T47D (cell line): ENCODE measurements around the gene RAB11FIP4.
A peak's percentile ranks its signal among the peaks of the same experiment; 100 is the strongest.

Experiments used
- DNase-seq, 2 experiments: peaks; one replicate each; pipeline versions ENCODE4 v3.0.0 to v3.0.0-alpha.2; 2011 to 2012; ENCODE audit warnings: low read depth in 1 of 2, low spot score in 1 of 2
- JUND ChIP-seq: IDR thresholded peaks from 2 replicates; pipeline ENCODE4 v1.6.1; 2012; ENCODE audit warnings: low read depth
- in situ Hi-C: cut with HindIII; loops from 2 replicates; pipeline ENCODE4 v1.10.0; 2016; ENCODE audit warnings: low sequenced_read_pairs, low pct_unique_long_range_greater_than_20kb

RAB11FIP4 gene

DNA sequence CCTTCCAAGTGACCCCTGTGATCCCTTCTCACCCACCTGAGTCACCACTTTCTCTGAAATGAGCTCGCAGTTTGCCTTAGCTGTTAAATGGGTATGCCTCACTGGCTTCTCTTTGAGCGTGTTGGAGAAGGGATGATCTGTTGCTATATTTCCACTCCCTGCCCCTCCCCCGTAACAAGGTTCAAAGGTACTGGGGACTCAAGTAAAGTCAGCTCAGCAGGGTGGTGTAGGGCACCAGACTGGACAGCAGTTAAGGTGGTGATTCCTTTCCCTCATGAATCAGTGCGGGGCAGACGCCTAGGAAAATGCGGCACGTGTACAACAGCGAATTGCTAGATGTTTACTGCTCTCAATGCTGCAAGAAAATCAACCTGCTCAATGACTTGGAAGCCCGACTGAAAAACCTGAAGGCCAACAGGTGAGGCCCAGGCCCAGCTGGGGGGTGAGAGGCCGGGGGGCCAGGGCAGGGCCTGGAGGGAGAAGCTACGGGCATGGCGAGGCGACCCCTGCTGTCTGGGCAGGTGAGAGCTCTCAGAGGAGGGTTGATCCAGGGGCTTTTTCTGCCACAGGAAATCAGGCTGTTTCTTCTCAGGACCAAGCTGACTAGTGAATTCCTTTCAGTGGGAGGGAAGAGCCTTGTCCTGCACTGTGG lies 130.3 kb downstream of the RAB11FIP4 start:
- DNase-seq: no peak
- in situ Hi-C loops: no loop called here
- TF ChIP-seq JUND: no peak

DNA sequence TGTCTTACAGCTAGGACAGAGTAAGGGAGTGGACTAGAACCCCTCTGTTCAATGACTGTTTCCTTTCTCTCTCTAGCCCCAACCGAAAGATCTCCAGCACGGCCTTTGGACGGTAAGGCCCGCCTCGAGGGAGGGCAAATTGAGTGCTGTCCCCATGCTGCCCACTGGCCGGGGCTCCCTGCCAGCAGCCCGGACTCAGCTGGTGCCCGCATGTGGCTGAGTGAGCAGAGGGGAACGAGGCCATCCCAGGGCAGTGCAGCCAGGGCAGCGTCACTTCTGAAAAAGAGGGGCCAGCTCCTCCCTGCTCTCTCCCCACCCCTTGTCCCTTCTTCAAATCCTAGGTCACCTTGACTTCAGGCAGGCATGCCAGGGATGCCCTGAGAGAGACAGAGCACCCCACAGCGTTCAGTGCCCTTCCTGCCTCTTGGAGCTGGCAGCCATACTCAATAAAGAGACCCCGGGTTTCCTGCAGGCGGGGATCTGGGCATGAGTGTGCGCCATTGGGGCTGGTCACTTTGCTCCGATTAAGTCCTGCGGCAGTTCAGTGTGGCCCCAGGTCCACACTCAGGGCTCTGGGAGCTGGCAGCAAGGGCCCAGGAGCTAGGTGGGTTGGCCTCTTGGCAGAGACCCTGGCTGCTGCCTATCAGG lies 130.9 kb downstream of the RAB11FIP4 start:
- in situ Hi-C loops: no loop called here
- DNase-seq: no peak
- no peak for TF ChIP-seq JUND

DNA sequence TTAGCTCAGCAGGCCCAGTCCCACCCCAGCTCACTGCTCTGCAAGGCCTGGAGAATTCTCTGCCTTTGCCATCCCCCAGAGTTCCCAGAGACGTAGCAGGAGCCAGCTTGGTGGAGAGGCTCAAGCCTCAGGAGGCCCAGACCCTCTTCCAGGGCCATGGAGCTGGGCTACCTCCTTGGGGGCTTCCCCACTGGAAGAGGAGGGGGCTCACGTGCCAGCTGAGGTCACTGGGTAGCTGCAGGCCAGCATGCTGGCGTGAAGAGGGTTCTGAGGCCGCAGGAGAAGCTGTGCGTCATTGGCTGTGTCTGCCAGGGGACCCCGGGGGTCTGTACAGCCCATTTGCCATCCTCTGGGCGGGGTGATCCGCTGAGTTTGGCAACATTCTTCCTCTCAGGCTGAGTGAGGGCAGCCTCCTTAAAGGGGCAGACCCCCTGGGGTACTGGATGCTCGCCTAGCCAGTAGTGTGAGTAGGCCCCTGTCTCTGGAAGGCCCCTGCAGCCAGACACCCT lies 131.6 kb downstream of the RAB11FIP4 start:
- in situ Hi-C loops: no loop called here
- no peak for DNase-seq
- TF ChIP-seq JUND: no peak

GRCh38 chr17:31523862-31524730 lies 132.6 kb downstream of the RAB11FIP4 start:
- in situ Hi-C loops: no loop called here
- TF ChIP-seq JUND: no peak
- no peak for DNase-seq

DNA sequence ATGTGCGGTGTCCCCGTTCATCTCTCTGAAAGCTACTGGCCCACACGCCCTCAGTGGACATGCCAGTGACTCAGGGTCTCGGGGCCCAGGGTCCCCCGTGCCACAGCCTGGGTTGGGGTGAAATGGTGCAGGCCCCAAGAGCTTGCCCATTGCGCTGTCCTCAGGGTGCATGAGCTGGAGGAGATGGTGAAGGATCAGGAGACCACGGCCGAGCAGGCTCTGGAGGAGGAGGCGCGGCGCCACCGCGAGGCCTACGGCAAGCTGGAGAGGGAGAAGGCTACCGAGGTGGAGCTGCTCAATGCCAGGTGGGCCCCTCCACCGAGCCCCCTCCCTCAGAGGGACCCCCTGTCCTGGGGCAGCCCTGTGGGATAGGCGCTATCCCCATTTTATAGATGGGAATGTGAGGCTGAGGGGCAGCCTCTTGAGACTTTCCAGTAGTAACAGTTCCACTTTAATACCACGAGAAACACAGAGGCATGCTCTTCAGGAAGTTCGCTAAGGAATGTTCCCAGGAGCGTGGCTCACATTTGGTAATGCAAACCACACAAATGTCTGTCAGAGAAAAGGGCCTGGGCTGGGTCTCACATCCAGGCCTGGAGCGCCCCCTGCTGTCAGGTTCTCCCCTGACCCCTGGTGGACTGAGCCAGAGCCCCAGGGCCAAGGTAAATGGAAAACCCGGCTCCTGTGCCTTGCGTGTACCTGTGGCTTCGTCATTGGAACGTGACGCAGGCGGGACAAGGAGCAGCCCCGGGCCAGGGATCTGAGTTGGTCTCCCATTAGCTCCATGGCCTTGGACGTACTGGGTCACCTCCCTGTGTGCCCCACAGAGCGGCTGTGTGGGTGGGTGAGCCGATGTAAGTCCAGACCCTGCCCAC lies 133.7 kb downstream of the RAB11FIP4 start:
- no peak for TF ChIP-seq JUND
- in situ Hi-C loops: no loop called here
- DNase-seq: peak; percentile 95 to 98

DNA sequence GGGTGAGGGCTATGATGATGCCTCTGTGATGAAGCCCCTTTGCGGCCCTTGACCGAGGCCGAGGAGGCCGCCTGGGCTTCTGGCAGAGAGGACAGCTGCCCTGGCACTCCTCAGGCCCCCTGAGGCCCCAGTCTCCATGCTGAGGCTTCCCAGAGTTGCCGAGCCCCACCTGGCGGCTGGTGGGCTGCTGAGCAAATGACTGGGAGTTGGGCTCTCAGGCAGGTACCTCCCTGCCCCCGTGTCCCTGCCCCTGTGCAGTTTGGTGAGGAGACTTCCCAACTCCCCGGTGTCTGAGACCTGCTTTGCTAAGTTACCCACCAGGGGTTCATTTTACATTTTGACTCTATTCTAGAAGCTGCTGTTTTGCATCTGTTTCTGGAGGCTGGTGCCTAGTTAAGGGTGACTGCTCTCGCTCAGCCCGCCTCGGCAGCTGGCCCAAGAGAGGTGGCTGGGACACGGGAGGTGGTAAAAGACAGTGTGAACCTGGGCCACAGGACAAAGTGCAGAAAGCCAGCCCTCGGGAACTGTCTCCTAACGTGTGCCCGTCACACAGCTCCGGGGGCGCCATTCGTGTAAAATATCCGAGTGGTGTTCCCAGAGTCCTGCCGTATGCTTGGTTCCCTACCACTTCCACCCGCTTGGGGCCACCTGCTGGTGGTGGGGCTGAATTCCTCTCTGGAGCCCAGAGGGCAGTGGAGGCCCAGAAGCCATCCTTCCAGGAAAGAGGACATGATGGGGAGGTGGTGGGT lies 134.5 kb downstream of the RAB11FIP4 start:
- no peak for TF ChIP-seq JUND
- in situ Hi-C loops: no loop called here
- DNase-seq: peak; percentile 64 to 67

DNA sequence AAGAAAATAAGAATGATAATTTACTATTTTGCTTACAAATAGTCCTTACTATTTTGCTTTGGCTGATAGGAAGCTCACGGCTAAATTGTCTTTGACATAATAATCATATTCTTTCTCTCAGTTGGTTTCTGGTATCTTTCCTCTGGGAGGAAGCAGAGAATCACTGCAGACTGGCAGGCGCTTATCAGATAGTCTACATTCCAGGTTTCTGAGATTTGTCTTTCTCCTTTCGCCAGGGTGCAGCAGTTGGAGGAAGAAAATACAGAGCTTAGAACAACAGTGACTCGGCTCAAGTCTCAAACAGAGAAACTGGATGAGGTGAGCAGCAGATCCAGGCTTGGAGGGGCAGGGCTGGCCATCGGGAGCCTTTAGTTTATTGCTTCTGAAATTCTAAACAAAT lies 136.1 kb downstream of the RAB11FIP4 start:
- no peak for TF ChIP-seq JUND
- no peak for DNase-seq
- in situ Hi-C loops: no loop called here

- DNase-seq: no peak
- TF ChIP-seq JUND: no peak
- in situ Hi-C loops: no loop called here
Observed at GRCh38 chr17:31528291-31528874, 136.9 kb downstream of the RAB11FIP4 start.

DNA sequence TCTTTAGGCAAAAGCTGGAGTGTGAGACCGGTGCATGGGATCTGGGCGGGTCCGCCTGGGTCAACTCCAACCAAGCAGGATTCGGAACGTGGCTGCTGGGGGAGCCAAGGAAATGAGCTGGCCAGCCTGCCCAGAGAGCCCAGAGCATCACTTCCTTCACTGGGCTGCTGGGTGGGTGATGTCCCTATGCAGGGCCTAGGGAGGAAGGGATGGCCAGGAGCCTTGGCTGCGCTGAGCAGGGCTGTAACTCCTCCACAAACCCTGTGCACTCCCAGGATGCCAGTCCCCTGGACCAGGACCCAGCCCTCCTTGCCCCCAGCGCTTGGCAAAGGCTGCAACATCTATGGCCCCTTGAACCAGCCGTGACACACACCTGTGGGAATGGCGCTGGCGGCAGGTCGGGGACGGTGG lies 138.4 kb downstream of the RAB11FIP4 start:
- in situ Hi-C loops: no loop called here
- TF ChIP-seq JUND: no peak

DNA sequence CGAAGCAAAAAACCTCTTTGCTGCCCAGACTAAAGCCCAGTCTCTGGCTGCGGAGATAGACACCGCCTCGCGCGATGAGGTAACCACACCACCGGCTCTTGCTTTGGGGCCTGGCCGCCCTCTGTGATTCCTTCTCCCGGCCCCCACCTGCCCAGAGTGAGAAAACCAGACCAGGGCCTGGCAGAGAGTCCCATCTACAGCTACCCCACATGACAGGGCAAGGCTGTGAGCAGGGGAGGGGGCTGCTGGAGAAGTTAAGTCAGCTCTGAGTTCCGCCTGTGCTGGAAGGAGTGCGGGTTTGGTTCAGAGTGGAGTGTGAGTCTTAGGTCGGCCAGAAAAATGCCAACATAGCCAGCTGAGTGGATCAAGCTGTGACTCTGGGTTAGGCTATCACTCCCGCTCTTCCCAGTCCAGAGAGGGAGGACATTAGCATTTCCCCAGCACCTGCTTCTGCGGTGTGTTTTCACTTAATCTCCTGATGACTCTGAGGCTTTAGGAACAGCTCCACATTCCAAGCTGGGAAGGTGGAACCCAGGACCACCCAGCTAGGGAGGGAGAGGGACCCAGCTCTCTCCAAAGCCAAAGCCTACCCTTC lies 139.0 kb downstream of the RAB11FIP4 start:
- DNase-seq: no peak
- in situ Hi-C loops: no loop called here
- no peak for TF ChIP-seq JUND

More for the DNA sequence above, 138.4 kb downstream of the RAB11FIP4 start:
- DNase-seq: no peak
